ENCODE data around the gene ATP8B4.

Gene ATP8B4

GRCh38 chr15:49990835-49991545 is 128.0 kb downstream of the ATP8B4 start:
- H3K4me3 ChIP-seq (ENCODE audit: control insufficient read depth, low read depth, low read length): no peak overlapping the region
- TF ChIP-seq CTCF (IDR thresholded peaks at IDR 0.05; ENCODE audit: control insufficient read depth, insufficient read depth, low read depth, low read length, missing control alignments): no peak
- peak; percentile 8 for DNase-seq (ENCODE audit: low read depth)

- no peak for TF ChIP-seq CTCF (IDR thresholded peaks at IDR 0.05; ENCODE audit: control insufficient read depth, insufficient read depth, low read depth, low read length, missing control alignments)
- H3K4me3 ChIP-seq (ENCODE audit: control insufficient read depth, low read depth, low read length): no peak overlapping the region
- DNase-seq (ENCODE audit: low read depth): no peak
Measured at GRCh38 chr15:49989498-49989897, 129.5 kb downstream of the ATP8B4 start.

GRCh38 chr15:49988766-49989165 is 130.3 kb downstream of the ATP8B4 start:
- no peak for TF ChIP-seq CTCF (IDR thresholded peaks at IDR 0.05; ENCODE audit: control insufficient read depth, insufficient read depth, low read depth, low read length, missing control alignments)
- DNase-seq (ENCODE audit: low read depth): no peak
- no peak overlapping the region for H3K4me3 ChIP-seq (ENCODE audit: control insufficient read depth, low read depth, low read length)

- TF ChIP-seq CTCF (IDR thresholded peaks at IDR 0.05; ENCODE audit: control insufficient read depth, insufficient read depth, low read depth, low read length, missing control alignments): no peak
- DNase-seq (ENCODE audit: low read depth): no peak
- no peak overlapping the region for H3K4me3 ChIP-seq (ENCODE audit: control insufficient read depth, low read depth, low read length)
Measured at GRCh38 chr15:49987896-49988295, 131.1 kb downstream of the ATP8B4 start.

GRCh38 chr15:49987198-49987785 is 131.7 kb downstream of the ATP8B4 start:
- DNase-seq (ENCODE audit: low read depth): no peak
- no peak for TF ChIP-seq CTCF (IDR thresholded peaks at IDR 0.05; ENCODE audit: control insufficient read depth, insufficient read depth, low read depth, low read length, missing control alignments)
- no peak overlapping the region for H3K4me3 ChIP-seq (ENCODE audit: control insufficient read depth, low read depth, low read length)

GRCh38 chr15:49986326-49986725 is 132.7 kb downstream of the ATP8B4 start:
- no peak for DNase-seq (ENCODE audit: low read depth)
- no peak for TF ChIP-seq CTCF (IDR thresholded peaks at IDR 0.05; ENCODE audit: control insufficient read depth, insufficient read depth, low read depth, low read length, missing control alignments)
- no peak overlapping the region for H3K4me3 ChIP-seq (ENCODE audit: control insufficient read depth, low read depth, low read length)

All from AG09309 (cell line).